Measurements from ENCODE around the gene ISM2. TPM values are rescaled to one million over a fixed set of nuclear protein-coding genes. Genes with fewer than 3 reads are reported as not detected.

The ISM2 gene
- total and polyA plus RNA-seq, 2 of the 13 experiments (the other 11 are each of a cell fraction or from before 2014, with no cell fraction given), result 1.8 to 40.7 TPM

- TF ChIP-seq THAP11 (CRISPR knock-in tag; IDR thresholded peaks at IDR 0.05), result no peak
- no peak for TF ChIP-seq HNRNPUL1 (IDR thresholded peaks at IDR 0.05; ENCODE audit: low read depth, low read length)
- TF ChIP-seq ZNF17 (CRISPR knock-in tag; IDR thresholded peaks at IDR 0.05), result no peak
- TF ChIP-seq GABPB1 (CRISPR knock-in tag; IDR thresholded peaks at IDR 0.05), result no peak
- TF ChIP-seq SMARCC2 (IDR thresholded peaks at IDR 0.05), result no peak
- no peak for TF ChIP-seq ZNF205 (CRISPR knock-in tag; IDR thresholded peaks at IDR 0.05)
- no peak for TF ChIP-seq ZNF564 (CRISPR knock-in tag; IDR thresholded peaks at IDR 0.05)
- no peak for TF ChIP-seq ZNF30 (CRISPR knock-in tag; IDR thresholded peaks at IDR 0.05)
- no peak for TF ChIP-seq ZNF770 (CRISPR knock-in tag; IDR thresholded peaks at IDR 0.05)
- TF ChIP-seq FOXA3 (CRISPR knock-in tag; IDR thresholded peaks at IDR 0.05), result no peak
- no peak for TF ChIP-seq KMT2A (CRISPR knock-in tag; IDR thresholded peaks at IDR 0.05)
- no peak for TF ChIP-seq ZC3H13 (CRISPR knock-in tag; IDR thresholded peaks at IDR 0.05)
- no peak for TF ChIP-seq ARNT2 (CRISPR knock-in tag; IDR thresholded peaks at IDR 0.05; ENCODE audit: low read depth)
- no peak for TF ChIP-seq PTBP1 (IDR thresholded peaks at IDR 0.05; ENCODE audit: low read depth, low read length, poor library complexity, severe bottlenecking)
- no peak for TF ChIP-seq ZNF296 (CRISPR knock-in tag; conservative IDR thresholded peaks at IDR 0.05)
- no peak for TF ChIP-seq TFDP1 (CRISPR knock-in tag; IDR thresholded peaks at IDR 0.05; ENCODE audit: borderline replicate concordance)
- no peak for TF ChIP-seq ZNF670 (CRISPR knock-in tag; IDR thresholded peaks at IDR 0.05; ENCODE audit: borderline replicate concordance)
- no peak for TF ChIP-seq PRMT3 (CRISPR knock-in tag; IDR thresholded peaks at IDR 0.05; ENCODE audit: borderline replicate concordance, low read depth)
- TF ChIP-seq MXD4 (CRISPR knock-in tag; IDR thresholded peaks at IDR 0.05), result no peak
- TF ChIP-seq NCOR1 (IDR thresholded peaks at IDR 0.05; ENCODE audit: borderline replicate concordance, low read length), result no peak
- no peak for TF ChIP-seq CHD4 (IDR thresholded peaks at IDR 0.05; ENCODE audit: borderline replicate concordance, low read length)
- no peak for TF ChIP-seq SMYD3 (CRISPR knock-in tag; IDR thresholded peaks at IDR 0.05)
- TF ChIP-seq EHMT2 (IDR thresholded peaks at IDR 0.05; ENCODE audit: borderline replicate concordance, low read depth, low read length), result no peak
- TF ChIP-seq BRCA1 (CRISPR knock-in tag; IDR thresholded peaks at IDR 0.05), result no peak
- no peak for TF ChIP-seq RNF2 (conservative IDR thresholded peaks at IDR 0.05; ENCODE audit: low read depth)
- TF ChIP-seq ZNF703 (CRISPR knock-in tag; IDR thresholded peaks at IDR 0.05; ENCODE audit: borderline replicate concordance), result no peak; the same call in 1 of the 2 replicates
- TF ChIP-seq ARID2 (CRISPR knock-in tag; IDR thresholded peaks at IDR 0.05; ENCODE audit: borderline replicate concordance), result 0 out of 2 replicates have a peak, but pooled peaks have one; percentile 34
- TF ChIP-seq HIC2 (CRISPR knock-in tag; IDR thresholded peaks at IDR 0.05; ENCODE audit: low read depth), result no peak
These were observed 41.5 kb downstream of the ISM2 start (continued) for GRCh38 chr14:77457115-77457521.

All from HepG2 (cell line).